GM19238 (cell line): ENCODE measurements around the gene CASKIN2.

Experiments used
- DNase-seq: peaks from one replicate; pipeline ENCODE4 v3.0.0; 2011; ENCODE audit warnings: low spot score; ENCODE audit not compliant: insufficient read length

The CASKIN2 gene, protein sequence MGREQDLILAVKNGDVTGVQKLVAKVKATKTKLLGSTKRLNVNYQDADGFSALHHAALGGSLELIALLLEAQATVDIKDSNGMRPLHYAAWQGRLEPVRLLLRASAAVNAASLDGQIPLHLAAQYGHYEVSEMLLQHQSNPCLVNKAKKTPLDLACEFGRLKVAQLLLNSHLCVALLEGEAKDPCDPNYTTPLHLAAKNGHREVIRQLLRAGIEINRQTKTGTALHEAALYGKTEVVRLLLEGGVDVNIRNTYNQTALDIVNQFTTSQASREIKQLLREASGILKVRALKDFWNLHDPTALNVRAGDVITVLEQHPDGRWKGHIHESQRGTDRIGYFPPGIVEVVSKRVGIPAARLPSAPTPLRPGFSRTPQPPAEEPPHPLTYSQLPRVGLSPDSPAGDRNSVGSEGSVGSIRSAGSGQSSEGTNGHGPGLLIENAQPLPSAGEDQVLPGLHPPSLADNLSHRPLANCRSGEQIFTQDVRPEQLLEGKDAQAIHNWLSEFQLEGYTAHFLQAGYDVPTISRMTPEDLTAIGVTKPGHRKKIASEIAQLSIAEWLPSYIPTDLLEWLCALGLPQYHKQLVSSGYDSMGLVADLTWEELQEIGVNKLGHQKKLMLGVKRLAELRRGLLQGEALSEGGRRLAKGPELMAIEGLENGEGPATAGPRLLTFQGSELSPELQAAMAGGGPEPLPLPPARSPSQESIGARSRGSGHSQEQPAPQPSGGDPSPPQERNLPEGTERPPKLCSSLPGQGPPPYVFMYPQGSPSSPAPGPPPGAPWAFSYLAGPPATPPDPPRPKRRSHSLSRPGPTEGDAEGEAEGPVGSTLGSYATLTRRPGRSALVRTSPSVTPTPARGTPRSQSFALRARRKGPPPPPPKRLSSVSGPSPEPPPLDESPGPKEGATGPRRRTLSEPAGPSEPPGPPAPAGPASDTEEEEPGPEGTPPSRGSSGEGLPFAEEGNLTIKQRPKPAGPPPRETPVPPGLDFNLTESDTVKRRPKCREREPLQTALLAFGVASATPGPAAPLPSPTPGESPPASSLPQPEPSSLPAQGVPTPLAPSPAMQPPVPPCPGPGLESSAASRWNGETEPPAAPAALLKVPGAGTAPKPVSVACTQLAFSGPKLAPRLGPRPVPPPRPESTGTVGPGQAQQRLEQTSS (N-terminal part only)

DNA sequence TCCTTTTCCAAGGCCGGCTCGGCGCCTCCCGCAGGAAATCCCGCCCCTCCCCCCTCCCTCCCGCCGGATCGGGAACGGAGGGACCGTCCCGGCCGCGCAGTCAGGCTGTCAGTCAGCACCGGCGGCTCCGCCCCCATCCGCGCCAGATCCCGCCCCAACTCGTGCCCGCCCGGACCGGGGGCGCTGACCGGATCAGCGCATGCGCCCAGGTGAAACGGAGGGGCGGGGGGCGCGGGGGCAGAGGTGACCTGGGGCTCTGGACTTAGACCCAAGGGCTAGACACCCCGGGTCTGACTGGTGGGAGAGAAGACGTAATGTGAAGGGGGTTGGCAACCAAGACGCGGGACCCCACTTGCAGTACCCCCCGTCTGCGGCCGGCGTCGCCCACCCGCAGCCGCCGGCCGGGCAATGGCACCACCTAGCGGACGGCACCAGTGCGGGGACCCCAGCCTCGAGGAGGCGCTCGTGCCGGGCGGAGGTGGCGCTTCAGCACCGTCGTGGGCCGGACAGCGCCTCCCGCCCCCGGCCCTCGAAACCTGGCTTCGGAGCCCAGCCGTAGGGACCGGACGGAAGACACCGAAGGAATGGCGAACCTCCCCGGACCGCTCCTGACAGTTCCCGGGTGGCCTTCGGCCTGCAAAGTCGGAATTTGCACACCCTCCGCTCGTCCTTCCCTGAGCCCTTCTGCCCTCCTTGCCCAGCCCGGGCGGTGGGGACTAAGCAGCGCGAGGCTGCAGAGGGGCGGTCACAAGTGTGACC, at the start of gene CASKIN2:
CASKIN2 (minus strand) TSS at position 42 of the 759 bp plus-strand sequence. CDS start 1,733 bp downstream, outside the sequence.
- DNase-seq, result peak; percentile 97

DNA sequence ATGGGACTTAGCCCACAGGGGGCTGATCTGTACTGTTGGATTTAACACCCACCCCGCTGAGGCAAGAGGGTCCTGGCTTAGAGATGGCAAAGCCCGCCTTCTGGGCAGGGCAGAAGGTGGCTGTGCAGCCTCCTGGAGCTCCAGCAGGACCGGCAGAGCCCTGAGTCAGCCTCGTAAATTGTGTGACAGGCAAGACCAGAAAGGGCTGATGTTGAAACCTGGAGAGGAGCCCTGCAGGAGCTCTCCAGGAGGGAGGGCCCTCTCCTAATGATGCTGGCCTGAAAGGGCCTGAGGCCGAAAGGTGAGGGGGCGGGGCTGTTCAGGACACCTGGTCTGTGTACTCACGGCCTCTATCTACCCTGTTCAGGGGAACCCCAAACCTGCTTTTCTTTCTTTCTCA, 49.7 kb upstream of the CASKIN2 start:
- DNase-seq, result no peak

DNA sequence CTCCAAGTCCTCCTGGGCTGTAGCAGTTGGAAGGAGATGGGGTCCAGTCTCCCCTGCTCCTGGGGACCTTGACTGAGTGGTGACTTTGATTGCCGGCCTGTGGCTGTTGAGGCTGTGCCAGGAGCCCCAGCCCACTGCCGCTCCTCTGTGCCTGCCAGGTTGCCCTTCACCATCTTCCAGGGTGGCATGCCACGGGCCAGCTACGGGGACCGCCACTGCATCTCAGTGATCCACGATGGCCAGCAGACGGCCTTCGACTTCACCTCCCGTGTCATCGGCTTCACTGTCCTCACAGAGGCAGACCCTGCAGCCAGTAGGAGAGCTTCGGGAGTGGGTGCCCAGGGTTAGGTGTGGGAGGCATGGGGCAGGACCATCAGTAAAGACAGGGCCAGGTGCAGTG, 48.9 kb upstream of the CASKIN2 start:
- no peak for DNase-seq

DNA sequence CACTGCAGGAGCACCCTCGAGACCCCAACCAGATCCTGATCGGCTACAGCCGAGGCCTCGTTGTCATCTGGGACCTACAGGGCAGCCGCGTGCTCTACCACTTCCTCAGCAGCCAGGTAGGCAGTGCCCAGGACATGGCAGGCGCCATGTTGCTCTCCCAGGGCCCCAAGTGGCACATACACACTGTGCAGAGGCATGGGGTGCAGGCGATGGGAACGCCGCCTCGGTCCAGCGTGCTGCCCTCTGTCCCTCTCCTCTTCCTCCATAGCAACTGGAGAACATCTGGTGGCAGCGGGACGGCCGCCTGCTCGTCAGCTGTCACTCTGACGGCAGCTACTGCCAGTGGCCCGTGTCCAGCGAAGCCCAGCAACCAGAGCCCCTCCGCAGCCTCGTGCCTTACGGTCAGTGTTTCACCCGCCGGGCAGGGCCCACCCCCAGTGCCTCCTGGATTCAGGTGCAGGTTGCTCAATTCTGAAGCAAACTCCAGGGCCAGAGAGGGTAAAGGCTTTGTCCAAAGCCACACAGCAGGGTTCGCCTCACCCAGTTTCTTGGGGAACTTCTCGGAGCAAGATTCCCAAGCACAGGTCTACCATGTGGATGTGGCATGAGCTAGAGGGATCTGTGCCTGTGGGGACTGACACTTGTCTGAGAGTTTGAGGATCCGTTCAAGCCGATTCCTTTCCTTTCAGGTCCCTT, 47.9 kb upstream of the CASKIN2 start:
- DNase-seq, result no peak

DNA sequence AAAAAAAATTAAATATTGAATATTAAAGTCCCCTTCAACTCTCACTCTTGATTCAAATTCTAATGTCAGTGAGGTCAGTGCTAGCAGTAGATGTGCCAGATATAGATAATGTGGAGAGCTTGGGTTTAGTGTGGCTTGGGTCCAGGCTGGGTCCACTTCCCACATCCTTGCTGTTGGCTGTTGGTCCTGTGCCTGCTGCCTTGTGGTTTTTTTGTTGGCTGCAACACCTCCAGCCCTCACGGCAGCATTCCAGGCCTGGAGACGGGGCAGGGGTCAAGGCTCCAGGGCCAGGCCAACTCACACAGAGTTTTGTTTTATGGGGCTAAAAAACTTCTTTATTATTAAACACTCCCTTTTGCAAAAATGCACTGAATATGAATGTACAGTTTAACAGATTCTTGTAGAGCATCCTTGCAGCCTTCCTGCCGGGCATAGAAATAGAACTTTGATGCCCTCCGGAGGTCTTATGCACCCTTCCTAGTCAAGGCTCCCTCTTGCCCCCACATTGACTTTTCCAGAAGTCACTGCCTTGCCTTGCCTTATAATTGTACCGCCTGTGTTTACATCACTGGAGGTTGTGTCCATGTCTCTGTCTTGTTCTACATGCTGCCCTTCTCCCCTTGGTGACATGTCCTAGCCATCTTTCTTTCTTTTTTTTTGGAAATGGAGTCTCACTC, 46.7 kb upstream of the CASKIN2 start:
- DNase-seq, result no peak

DNA sequence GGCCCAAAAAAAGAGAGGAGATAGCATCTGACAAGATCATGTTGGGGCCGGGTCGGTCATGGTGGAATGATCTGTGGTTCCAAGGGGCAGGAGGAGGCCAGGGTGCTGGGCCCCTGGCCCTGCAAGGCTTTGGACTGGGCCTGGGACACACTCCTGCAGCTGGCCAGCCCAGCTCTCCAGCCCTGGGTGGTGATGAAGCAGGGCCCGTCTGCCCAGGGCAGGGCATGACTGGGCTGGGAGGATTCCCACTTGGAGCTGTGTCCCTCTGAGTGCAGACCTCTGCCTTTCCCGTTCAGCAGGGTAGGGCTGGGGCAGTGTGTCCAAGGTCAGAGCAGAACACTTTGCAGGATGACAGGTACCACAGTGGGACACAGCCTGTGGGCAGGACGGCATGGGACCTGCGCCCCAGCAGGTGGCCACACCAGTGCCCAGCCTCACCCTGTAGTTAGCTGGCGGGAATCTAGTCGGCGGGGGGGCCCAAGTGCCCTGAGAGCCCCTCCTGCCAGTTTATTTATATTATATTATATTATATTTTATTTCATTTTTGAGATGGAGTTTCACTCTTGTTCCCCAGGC, 44.7 kb upstream of the CASKIN2 start:
- no peak for DNase-seq

DNA sequence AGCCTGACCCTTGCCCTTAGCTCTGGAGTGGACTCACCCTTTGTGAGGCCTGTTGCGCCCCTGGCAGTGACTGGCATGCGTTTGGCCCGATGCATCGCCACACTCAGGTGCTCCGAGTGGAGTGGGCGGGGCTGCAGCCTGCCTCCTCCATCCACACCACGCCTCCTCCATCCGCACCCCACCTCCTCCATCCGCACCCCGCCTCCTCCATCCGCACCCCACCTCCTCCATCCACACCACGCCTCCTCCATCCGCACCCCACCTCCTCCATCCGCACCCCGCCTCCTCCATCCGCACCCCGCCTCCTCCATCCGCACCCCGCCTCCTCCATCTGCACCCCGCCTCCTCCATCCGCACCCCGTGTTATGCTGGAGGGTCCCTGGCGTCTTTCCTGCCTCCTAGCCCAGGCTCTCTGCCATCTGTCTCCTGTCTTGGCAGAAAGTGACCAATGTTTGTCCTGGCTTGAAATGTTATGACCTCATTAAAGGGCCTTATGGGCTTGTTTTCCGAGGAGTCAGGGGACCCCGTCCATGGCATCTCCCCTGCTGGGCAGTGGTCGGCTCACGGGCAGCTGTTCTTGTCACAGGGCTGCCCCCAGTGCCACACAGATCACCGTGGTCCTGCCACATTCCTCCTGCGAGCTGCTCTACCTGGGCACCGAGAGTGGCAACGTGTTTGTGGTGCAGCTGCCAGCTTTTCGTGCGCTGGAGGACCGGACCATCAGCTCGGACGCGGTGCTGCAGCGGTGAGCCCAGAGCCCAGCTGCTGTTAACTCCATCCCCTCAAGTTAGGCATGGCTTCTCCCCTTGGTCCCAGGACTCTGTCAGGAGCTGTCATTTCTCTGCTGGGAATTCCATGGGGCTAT, 43.6 kb upstream of the CASKIN2 start:
- no peak for DNase-seq

DNA sequence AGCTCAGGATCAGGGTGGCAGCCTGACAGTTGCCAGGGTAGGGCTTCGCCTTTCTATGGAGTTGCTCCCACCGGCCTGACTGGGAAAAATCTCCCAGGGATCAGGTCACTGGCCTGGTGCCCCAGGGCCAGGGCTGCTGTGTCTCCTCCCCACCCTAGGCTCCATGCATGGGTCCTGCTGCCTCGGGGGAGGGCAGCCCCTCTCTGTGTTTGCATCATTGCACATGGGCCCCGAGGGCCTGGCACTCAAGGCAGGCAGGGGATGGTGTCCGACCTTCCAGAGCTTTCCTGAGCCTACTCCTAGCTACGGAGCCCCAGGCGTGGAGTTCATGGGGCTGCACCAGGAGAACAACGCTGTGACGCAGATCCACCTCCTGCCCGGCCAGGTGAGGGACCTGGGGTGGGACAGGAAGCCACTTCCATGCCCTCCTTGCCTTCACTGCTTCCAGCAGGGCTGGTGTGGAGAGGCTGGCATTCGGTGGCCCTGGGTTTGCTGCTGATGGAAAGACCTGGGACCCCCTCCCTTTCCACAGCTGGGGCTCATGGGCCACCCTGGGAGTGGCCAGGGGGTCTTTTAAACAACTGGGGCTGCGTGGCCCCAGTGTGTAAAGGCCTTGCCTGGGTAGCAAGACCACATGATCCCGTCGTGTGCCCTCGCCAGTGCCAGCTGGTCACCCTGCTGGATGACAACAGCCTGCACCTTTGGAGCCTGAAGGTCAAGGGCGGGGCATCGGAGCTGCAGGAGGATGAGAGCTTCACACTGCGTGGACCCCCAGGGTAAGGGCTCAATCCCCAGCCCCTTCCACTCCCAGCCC, 42.7 kb upstream of the CASKIN2 start:
- no peak for DNase-seq

DNA sequence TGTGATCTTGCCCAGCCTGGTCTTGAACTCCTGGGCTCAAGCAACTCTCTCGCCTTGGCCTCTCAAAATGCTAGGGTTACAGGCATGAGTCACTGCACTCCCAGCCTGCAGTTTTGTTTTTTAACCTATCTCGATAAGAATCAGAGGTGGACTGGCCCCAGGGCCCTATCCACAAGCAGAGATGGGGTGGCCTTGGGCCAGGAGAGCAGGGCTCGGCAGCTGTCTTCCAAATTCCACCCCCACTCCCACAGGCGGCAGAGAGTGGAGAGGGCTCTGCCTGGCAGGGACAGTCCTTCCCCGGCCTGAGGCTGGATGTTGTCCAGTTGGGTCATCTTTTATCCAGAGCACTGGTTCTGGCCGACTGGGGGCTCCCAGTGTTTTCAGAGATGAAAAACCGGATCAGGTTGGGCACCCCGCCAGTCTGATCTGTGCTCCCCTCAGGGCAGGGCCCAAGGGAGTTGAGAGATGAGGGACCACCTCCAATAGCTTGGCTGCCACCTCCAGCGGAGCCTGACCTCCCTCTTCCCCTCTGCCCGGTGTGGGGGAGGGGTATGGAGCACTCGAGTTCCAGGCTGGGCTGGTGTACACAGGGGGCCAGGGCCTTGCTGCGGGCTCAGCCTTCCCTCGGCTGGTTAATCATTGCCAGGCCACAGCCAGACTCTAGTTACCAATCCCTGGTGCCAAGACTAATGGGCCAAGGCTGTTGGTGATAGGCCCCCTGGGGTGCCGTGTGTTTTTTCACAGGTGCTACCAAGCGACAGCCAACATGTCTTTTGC, 41.9 kb upstream of the CASKIN2 start:
- no peak for DNase-seq

DNA sequence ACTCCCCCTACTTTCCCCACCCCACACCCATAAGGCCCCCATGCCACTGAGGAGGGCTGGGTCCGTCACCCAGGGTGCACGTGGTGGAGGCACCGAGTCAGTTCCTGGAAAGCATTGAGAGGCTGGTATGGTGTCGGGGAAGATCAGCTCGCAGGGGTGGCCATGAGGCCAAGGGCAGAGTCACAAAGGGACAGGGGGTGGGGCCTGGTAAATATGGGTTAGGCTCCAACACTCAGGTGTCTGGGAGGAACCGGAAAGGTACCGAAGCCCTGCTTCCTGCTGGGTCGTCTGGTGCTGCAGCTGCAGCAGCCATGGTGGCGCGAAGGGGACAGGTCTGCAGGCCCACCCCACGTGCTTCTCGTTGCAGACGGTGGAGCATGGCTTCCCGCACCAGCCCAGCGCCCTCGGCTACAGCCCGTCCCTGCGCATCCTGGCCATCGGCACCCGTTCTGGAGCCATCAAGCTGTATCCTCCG, 40.4 kb upstream of the CASKIN2 start:
- no peak for DNase-seq

DNA sequence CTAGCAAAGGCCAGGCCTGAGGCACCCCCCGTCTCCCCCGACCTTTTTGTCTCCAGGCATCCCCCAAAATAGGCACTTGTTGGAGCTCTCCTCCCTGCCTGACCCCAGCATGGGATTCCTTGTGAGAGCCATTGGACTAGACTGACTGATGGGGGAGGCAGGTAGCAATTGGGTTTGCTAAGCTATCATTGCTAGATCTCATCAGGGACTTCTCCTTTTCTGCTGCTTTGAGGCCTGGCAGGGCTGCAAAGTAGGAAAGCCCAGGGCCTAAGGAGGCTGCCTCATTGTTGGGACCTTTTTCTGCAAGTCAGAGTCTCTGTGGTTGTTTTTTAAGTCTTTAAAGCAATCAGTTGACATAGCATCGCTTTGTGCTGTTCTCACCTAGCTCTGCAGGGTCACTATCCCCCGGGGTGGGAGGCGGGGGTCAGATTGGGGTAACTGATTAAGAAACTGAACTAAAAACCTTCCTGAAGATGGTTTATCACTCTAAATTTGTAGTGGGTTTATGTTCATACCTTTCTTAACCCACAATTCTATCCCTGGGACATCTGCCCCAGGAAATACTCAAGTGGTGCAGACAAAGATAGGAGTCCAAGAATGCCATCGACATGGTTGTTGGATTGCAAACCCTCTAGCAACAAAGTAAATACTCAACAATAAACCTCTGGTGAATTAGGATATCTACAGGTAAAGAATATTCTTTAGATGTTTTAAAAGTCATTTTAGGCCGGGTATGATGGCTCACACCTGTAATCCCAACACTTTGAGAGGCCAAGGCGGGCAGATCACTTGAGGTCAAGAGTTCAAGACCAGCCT, 38.2 kb upstream of the CASKIN2 start:
- no peak for DNase-seq

DNA sequence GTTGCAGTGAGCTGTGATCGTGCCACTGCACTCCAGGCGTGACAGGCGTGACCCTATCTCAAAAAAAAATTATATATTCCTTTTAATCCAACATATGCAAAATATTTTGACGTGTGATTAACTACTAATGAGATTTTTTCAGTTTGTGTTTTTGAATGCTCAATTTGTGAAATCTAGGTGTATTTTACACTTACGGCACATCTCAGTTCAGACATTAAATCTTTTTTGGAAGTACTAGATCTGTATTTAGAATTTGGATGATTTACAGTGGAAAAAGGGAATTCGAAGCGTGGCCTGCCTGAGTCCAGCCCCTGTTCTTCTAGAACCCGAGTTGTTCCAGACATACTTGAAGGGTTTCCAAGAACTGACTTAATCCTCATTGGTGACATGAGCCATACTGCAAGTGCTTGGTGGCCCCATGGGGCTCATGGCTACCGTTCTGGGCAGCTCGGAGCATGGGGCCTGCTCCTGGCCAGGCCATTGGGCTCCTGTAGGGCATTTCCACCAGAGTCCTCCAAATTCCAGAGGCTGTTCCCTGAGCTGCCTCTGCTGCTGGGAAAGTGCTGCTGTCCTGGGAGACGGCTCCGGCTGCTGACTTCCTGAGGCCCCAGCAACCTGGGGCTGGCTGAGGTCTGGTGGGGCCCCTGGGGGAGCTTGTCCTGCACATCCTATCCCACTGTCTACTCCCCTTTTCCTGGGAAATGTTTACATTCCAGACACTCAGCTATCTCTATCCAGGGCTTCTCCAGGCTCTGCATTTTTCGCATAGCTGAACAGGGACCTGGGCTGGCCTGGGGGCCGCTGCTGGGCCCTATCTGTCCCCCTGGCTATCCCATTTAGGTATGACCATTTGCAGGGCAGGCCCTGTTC, 37.3 kb upstream of the CASKIN2 start:
- no peak for DNase-seq

DNA sequence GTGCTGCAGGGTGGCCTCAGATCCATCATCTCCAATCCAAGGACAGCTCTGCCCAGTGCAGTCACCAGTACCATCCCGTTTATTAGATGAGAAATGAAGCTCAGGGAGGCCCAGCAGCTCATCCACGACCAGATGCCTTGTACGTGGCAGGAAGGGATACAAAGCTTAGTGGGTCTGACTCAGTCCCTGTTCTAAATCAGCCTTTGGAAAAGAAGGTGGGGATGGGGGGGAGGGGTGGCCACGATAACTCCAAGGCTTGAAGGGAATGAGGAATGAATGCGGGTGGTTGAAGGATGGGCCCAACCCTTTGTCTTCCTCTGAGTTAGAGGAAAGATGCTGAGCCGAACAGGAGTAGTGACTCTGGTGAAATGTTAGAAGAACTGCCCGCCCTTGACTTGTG, 35.9 kb upstream of the CASKIN2 start:
- DNase-seq, result no peak

DNA sequence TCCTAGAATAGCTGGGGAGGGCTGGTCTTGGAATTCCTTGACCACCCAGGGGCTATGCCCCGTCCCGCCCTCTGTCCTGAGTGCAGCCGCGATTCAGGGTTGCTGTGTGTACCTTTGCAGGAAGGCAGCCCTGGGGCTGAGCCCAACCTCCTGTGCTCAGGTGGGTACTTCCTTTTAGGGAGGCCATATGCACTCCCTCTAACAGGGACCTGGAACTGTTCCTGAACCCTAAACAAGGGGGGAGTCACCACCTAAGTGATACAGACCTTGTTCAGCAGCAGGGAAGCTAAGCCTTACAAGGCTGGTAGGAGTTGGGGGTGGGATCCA, 34.8 kb upstream of the CASKIN2 start:
- no peak for DNase-seq
